GM23338 (cell line): Measurements from ENCODE around the gene BLTP2.

Source experiments
- CREB1 ChIP-seq: fragments of 250-450 bp; sonication (Bioruptor Pico); IDR thresholded peaks from 2 replicates; pipeline ENCODE4 v1.5.0; 2020; ENCODE audit warnings: low read depth, mild to moderate bottlenecking, moderate library complexity
- CTCF ChIP-seq, 2 experiments: fragments of 200-600 bp in 1 of 2; sonication (generic) in 1 of 2; conservative IDR thresholded peaks; 2 replicates each; pipeline versions ENCODE4 v1.5.1 to v1.6.1; 2016 to 2017; ENCODE audit warnings: antibody characterized with exemption in 2 of 2, low read depth in 2 of 2, mild to moderate bottlenecking in 2 of 2, moderate library complexity in 1 of 2
- EZH2 ChIP-seq: fragments of 200-600 bp; sonication (generic); IDR thresholded peaks from one replicate; pipeline ENCODE4 v1.8.0; 2017; ENCODE audit warnings: antibody characterized with exemption, mild to moderate bottlenecking, low read depth; ENCODE audit not compliant: unreplicated experiment
- EZH2phosphoT487 ChIP-seq: fragments of 200-600 bp; sonication (generic); IDR thresholded peaks from one replicate; pipeline ENCODE4 v1.8.1; 2018; ENCODE audit warnings: antibody characterized with exemption; ENCODE audit not compliant: unreplicated experiment
- JUNB ChIP-seq: IDR thresholded peaks from one replicate; pipeline ENCODE4 v1.6.1; 2016; ENCODE audit warnings: antibody characterized with exemption; ENCODE audit not compliant: unreplicated experiment
- POLR2AphosphoS5 ChIP-seq: IDR thresholded peaks from 2 replicates; pipeline ENCODE4 v1.6.1; 2016; ENCODE audit warnings: antibody characterized with exemption, low read depth
- REST ChIP-seq: IDR thresholded peaks from one replicate; pipeline ENCODE4 v1.6.1; 2018; ENCODE audit warnings: antibody characterized with exemption; ENCODE audit not compliant: unreplicated experiment
- STAT1 ChIP-seq: IDR thresholded peaks from one replicate; pipeline ENCODE4 v1.6.1; 2016; ENCODE audit warnings: antibody characterized with exemption; ENCODE audit not compliant: unreplicated experiment
- ZNF114 ChIP-seq: fragments of 250-450 bp; sonication (Bioruptor Pico); IDR thresholded peaks from 2 replicates; pipeline ENCODE4 v1.5.0; 2020; ENCODE audit warnings: mild to moderate bottlenecking, moderate library complexity
- ZNF331 ChIP-seq: fragments of 250-450 bp; sonication (Bioruptor Pico); IDR thresholded peaks from 2 replicates; pipeline ENCODE4 v1.5.0; 2020; ENCODE audit warnings: low read depth, mild to moderate bottlenecking, moderate library complexity

GRCh38 chr17:28646039-28646754 is 1.2 kb upstream of the BLTP2 start:
- TF ChIP-seq EZH2phosphoT487 (no peak), CTCF (conservative IDR thresholded peaks at IDR 0.05; ENCODE audit: low read depth in 2 of 2) (no peak), ZNF331 (CRISPR knock-in tag) (no peak), REST (no peak), EZH2 (no peak), ZNF114 (CRISPR knock-in tag) (no peak), POLR2AphosphoS5 (no peak), CREB1 (CRISPR knock-in tag) (no peak), JUNB (no peak), STAT1 (no peak)
